Sigmoid colon (tissue), 7 donors: ENCODE data around the gene ZNF473. TPM values are rescaled to one million over a fixed set of nuclear protein-coding genes. Genes with fewer than 3 reads are reported as not detected.
A peak's percentile ranks its signal among the peaks of the same experiment; 100 is the strongest.

Experiments
- DNase-seq: peaks from one replicate; pipeline ENCODE4 v3.0.0-alpha.2; 2019
- H3K27ac ChIP-seq, 4 donors: fragments of 200-600 bp; sonication (generic); one replicate each; pipeline ENCODE4 v1.5.1; 2016 to 2019; ENCODE audit warnings: mild to moderate bottlenecking in 1 of 4
- H3K27me3 ChIP-seq, 3 donors: fragments of 200-600 bp; sonication (generic); one replicate each; pipeline ENCODE4 v1.5.1; 2019; ENCODE audit warnings: mild to moderate bottlenecking in 1 of 3
- H3K36me3 ChIP-seq, 4 donors: fragments of 200-600 bp; sonication (generic); one replicate each; pipeline ENCODE4 v1.5.1; 2016 to 2019
- H3K4me1 ChIP-seq, 4 donors: fragments of 200-600 bp; sonication (generic); one replicate each; pipeline ENCODE4 v1.5.1; 2017 to 2019
- H3K4me3 ChIP-seq, 4 donors: fragments of 200-600 bp; sonication (generic); one replicate each; pipeline ENCODE4 v1.5.1; 2017 to 2019; ENCODE audit warnings: mild to moderate bottlenecking in 2 of 4, moderate library complexity in 1 of 4
- H3K9me3 ChIP-seq, 4 donors: fragments of 200-600 bp in 3 of 4; sonication (generic) in 3 of 4; one replicate each; pipeline versions ENCODE4 v1.5.1 to v1.6.1; 2013 to 2019
- CTCF ChIP-seq, 4 experiments: fragments of 450-650 bp in 3 of 4; fragments of 200-600 bp in 1 of 4; IDR thresholded peaks; one replicate each; pipeline ENCODE4 v1.5.1; 2016 to 2019; ENCODE audit warnings: antibody characterized with exemption in 4 of 4, mild to moderate bottlenecking in 3 of 4, moderate library complexity in 2 of 4
- EP300 ChIP-seq, 4 donors: sonication (generic); formaldehyde crosslinking; IDR thresholded peaks; one replicate each; pipeline ENCODE4 v1.6.1; 2017; ENCODE audit warnings: antibody characterized with exemption in 4 of 4
- POLR2A ChIP-seq, 2 donors: fragments of 450-650 bp; IDR thresholded peaks; one replicate each; pipeline ENCODE4 v1.6.1; 2016; ENCODE audit warnings: antibody characterized with exemption in 2 of 2, mild to moderate bottlenecking in 2 of 2, moderate library complexity in 2 of 2
- POLR2AphosphoS5 ChIP-seq, 4 donors: sonication (generic); formaldehyde crosslinking; IDR thresholded peaks; one replicate each; pipeline ENCODE4 v1.6.1; 2017; ENCODE audit warnings: antibody characterized with exemption in 4 of 4
- WGBS, 2 donors: extraction: QIAGEN DNeasy Blood & Tissue Kit; methylation state at CpG; one replicate each; pipeline ENCODE4 v1.1.7; 2013; 5-methylcytosine and 5-hydroxymethylcytosine counted together
- intact Hi-C: fragments of 100-400 bp; cut with DNase I; formaldehyde crosslinking; loops from one replicate; pipeline ENCODE4 v1.15.1; 2023
- polyA plus RNA-seq, 3 donors: library from polyadenylated mRNA; stranded (reverse); fragments of 200-250 nt; gene quantifications; one replicate each; pipeline ENCODE4 v1.2.3, GENCODE V29; 2013
- total RNA-seq, 4 donors: library from RNA; depleted of rRNA; stranded (reverse); fragments of >200 nt; gene quantifications; one replicate each; pipeline ENCODE4 v1.1.0, GENCODE V29; 2016
- donor health status: healthy with polysubstance abuse.
- donor health status: Bipolar disorder and iron deficiency.
- donor health status: healthy.

The ZNF473 gene
- total and polyA plus RNA-seq, 7 donors: 0.92 to 13.2 (median 5.8) TPM

- TF ChIP-seq POLR2A (IDR thresholded peaks at IDR 0.05) (no peak), EP300 (IDR thresholded peaks at IDR 0.05) (no peak)
- H3K4me1 ChIP-seq: no peaks in the 10 kb centered on the region
- H3K27ac ChIP-seq: no peak overlapping the region
- no peak for DNase-seq
- no peaks in the 10 kb centered on the region for H3K27me3 ChIP-seq
- H3K9me3 ChIP-seq: peaks cover 7 to 21% (median 15%) of the 10 kb centered on the region in 4 donors
- 94 to 96% methylated on average over 6 of the region's 6 CpGs for WGBS, 2 donors
- peaks cover 60 to 94% (median 64%) of the 10 kb centered on the region in 4 donors for H3K36me3 ChIP-seq
- no peak overlapping the region for H3K4me3 ChIP-seq
- intact Hi-C loops: no loop called here
Measured at GRCh38 chr19:50040967-50041366, 15.2 kb downstream of the ZNF473 start.

GRCh38 chr19:50042363-50043024 is 16.7 kb downstream of the ZNF473 start:
- intact Hi-C loops: no loop called here
- peaks cover 7 to 31% (median 15%) of the 10 kb centered on the region in 4 donors for H3K9me3 ChIP-seq
- WGBS, 2 donors: 91 to 98% methylated on average over 6 of the region's 6 CpGs
- H3K4me1 ChIP-seq: no peaks in the 10 kb centered on the region
- H3K36me3 ChIP-seq: peaks cover 60 to 92% (median 68%) of the 10 kb centered on the region in 4 donors
- no peak overlapping the region for H3K27ac ChIP-seq
- no peak for DNase-seq
- H3K4me3 ChIP-seq: no peak overlapping the region
- no peak for TF ChIP-seq CTCF (IDR thresholded peaks at IDR 0.05)
- H3K27me3 ChIP-seq: no peaks in the 10 kb centered on the region

GRCh38 chr19:50043967-50044366 is 18.2 kb downstream of the ZNF473 start:
- WGBS, 2 donors: 98% methylated on average over 2 of the region's 2 CpGs
- DNase-seq: no peak
- Histone ChIP-seq H3K9me3 (peaks cover 7 to 31% (median 15%) of the 10 kb centered on the region in 4 donors), H3K27ac (no peak overlapping the region), H3K27me3 (no peaks in the 10 kb centered on the region), H3K4me3 (no peak overlapping the region), H3K4me1 (no peaks in the 10 kb centered on the region), H3K36me3 (peaks cover 58 to 91% (median 68%) of the 10 kb centered on the region in 4 donors)
- TF ChIP-seq POLR2AphosphoS5 (IDR thresholded peaks at IDR 0.05) (no peak), EP300 (IDR thresholded peaks at IDR 0.05) (no peak), CTCF (IDR thresholded peaks at IDR 0.05) (no peak), POLR2A (IDR thresholded peaks at IDR 0.05) (no peak)
- intact Hi-C loops: no loop called here

GRCh38 chr19:50044922-50045321 is 19.1 kb downstream of the ZNF473 start:
- DNase-seq: no peak
- peaks cover 49 to 81% (median 59%) of the 10 kb centered on the region in 4 donors for H3K36me3 ChIP-seq
- no peaks in the 10 kb centered on the region for H3K27me3 ChIP-seq
- H3K4me1 ChIP-seq: peaks cover 0 to 1% (median under 1%) of the 10 kb centered on the region in 4 donors
- no peak overlapping the region for H3K4me3 ChIP-seq
- no peak overlapping the region for H3K27ac ChIP-seq
- no peak for TF ChIP-seq EP300 (IDR thresholded peaks at IDR 0.05)
- no peak for TF ChIP-seq CTCF (IDR thresholded peaks at IDR 0.05)
- TF ChIP-seq POLR2AphosphoS5 (IDR thresholded peaks at IDR 0.05): no peak
- TF ChIP-seq POLR2A (IDR thresholded peaks at IDR 0.05): no peak
- intact Hi-C loops: no loop called here
- WGBS, 2 donors: 96 to 98% methylated on average over 7 of the region's 7 CpGs
- peaks cover 7 to 31% (median 15%) of the 10 kb centered on the region in 4 donors for H3K9me3 ChIP-seq

GRCh38 chr19:50046649-50047503 is 21.1 kb downstream of the ZNF473 start:
- Histone ChIP-seq H3K4me1 (peaks cover 0 to 16% (median 12%) of the 10 kb centered on the region in 4 donors), H3K27ac (no peak overlapping the region), H3K4me3 (no peak overlapping the region), H3K9me3 (peaks cover 7 to 31% (median 15%) of the 10 kb centered on the region in 4 donors), H3K36me3 (peaks cover 29 to 62% (median 41%) of the 10 kb centered on the region in 4 donors), H3K27me3 (no peaks in the 10 kb centered on the region)
- peak; percentile 38 to 82 (median 69) for TF ChIP-seq CTCF (IDR thresholded peaks at IDR 0.05)
- TF ChIP-seq POLR2A (IDR thresholded peaks at IDR 0.05): no peak
- intact Hi-C loops: no loop called here
- DNase-seq: peak; percentile 70
- WGBS, 2 donors: 85 to 92% methylated on average over 14 of the region's 14 CpGs
